ENCODE measurements around the gene SCN4A.

DNA sequence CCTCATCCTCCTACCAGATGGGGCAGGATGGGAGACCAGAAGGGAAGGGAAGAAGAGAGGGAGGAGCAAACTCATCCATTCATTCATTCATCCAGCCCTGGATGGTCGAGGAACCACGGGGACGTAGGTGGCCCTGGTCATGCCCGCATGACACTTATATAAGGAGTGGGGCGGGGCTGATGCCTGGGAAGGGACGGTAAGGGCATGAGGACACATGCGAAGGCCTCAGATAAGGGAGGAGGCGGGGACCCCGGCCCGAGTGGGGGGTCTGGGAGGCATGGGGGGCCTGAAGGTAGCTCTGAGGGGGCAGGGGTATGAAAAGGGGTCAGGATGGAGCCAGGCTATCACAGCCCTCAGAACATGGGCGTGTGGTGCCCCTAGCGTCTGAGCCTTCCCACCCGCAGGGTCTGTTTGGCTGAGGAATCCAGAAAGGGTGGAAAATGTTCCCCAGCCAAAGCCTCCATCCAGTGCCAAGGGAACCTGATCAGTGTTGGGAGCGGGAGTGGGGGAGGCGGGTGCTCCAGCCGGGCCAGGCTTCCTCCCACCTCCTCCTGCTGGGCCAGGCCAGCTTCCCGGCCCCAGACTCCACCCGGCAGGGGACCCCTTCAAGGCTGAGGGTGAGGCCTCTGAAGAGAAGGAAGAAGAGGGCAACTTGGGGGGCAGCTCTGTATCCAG lies 23.0 kb downstream of the SCN4A start:
- no peak for TF ChIP-seq TAF1 (IDR thresholded peaks at IDR 0.05; ENCODE audit: borderline replicate concordance, insufficient read depth, low read length)
- TF ChIP-seq POLR2AphosphoS5 (IDR thresholded peaks at IDR 0.05; ENCODE audit: low read depth, low read length) = no peak
- no peak for TF ChIP-seq FOXP2 (optimal IDR thresholded peaks at IDR 0.05; ENCODE audit: borderline replicate concordance, extremely low read depth, extremely low read length, insufficient read depth)

Measured in PFSK-1 (cell line).